ENCODE data around the gene MRPS27.

MRPS27 gene

DNA sequence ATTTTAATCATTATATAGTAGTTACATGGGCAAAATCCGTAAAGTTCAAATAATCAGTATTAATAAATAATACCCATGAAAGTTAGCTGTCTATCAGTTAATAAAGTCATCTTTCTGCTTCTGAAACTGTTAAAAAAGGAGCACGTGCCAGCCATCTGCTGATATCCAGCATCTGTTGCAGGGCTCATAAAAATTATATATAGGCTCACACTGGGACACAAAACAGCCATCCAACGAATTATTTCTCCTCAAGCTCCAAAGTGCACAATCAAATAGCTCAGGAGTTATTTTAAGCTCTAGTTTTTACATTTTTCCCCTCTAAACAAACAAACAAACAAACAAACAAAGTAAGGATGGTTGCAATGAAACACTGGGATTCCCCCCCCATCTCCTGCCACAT lies 48.3 kb downstream of the MRPS27 start:
- no peak for TF ChIP-seq MYC (IDR thresholded peaks at IDR 0.05; ENCODE audit: low read depth, low read length)
- TF ChIP-seq, protein P1, sequence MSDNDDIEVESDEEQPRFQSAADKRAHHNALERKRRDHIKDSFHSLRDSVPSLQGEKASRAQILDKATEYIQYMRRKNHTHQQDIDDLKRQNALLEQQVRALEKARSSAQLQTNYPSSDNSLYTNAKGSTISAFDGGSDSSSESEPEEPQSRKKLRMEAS (IDR thresholded peaks at IDR 0.05; ENCODE audit: low read depth, low read length), result no peak
- TF ChIP-seq, protein P2, sequence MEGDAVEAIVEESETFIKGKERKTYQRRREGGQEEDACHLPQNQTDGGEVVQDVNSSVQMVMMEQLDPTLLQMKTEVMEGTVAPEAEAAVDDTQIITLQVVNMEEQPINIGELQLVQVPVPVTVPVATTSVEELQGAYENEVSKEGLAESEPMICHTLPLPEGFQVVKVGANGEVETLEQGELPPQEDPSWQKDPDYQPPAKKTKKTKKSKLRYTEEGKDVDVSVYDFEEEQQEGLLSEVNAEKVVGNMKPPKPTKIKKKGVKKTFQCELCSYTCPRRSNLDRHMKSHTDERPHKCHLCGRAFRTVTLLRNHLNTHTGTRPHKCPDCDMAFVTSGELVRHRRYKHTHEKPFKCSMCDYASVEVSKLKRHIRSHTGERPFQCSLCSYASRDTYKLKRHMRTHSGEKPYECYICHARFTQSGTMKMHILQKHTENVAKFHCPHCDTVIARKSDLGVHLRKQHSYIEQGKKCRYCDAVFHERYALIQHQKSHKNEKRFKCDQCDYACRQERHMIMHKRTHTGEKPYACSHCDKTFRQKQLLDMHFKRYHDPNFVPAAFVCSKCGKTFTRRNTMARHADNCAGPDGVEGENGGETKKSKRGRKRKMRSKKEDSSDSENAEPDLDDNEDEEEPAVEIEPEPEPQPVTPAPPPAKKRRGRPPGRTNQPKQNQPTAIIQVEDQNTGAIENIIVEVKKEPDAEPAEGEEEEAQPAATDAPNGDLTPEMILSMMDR (IDR thresholded peaks at IDR 0.05; ENCODE audit: low read depth, low read length), result no peak
- TF ChIP-seq POLR2A (IDR thresholded peaks at IDR 0.05; ENCODE audit: extremely low read depth, insufficient read length), result no peak
- no peak for DNase-seq (ENCODE audit: low read depth)
- H3K4me3 ChIP-seq (ENCODE audit: low read depth, low read length), result no peak overlapping the region

DNA sequence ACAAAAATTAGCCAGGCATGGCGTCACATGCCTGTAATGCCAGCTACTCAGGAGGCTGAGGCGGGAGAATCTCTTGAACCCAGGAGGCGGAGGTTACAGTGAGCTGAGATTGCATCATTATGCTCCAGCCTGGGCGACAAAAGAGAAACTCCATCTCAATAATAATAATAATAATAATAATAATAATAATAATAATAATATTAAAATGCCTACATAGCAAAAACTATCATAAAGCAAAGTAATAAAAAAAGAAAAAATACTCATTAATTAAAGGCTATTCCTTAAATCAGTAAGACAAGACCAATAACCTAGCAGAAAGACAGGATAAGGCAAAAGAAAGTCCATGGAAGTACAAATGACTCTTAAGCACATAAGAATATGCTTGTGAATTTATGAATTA lies 50.0 kb downstream of the MRPS27 start:
- no peak for TF ChIP-seq POLR2A (IDR thresholded peaks at IDR 0.05; ENCODE audit: extremely low read depth, insufficient read length)
- TF ChIP-seq, protein P2 (IDR thresholded peaks at IDR 0.05; ENCODE audit: low read depth, low read length), result no peak
- no peak for TF ChIP-seq MYC (IDR thresholded peaks at IDR 0.05; ENCODE audit: low read depth, low read length)
- TF ChIP-seq, protein P1 (IDR thresholded peaks at IDR 0.05; ENCODE audit: low read depth, low read length), result no peak
- H3K4me3 ChIP-seq (ENCODE audit: low read depth, low read length), result no peak overlapping the region
- no peak for DNase-seq (ENCODE audit: low read depth)

DNA sequence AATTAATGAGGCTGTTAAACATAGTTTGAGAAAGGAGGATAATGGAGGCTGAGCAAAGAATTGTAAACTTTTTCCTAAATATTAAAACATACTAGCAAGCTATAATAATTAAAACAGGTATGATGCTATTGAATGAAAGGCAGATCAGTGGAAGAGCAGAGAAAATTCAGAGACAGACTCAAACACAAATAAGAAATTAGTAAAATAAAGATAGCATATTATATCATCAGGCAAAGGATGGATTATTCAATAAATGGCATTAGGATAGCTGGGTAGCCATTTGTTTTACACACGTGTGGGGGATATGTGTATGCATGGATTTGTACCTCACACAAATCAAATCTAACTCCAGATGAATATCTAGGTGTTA lies 50.6 kb downstream of the MRPS27 start:
- no peak for DNase-seq (ENCODE audit: low read depth)
- TF ChIP-seq, protein P1 (IDR thresholded peaks at IDR 0.05; ENCODE audit: low read depth, low read length), result no peak
- TF ChIP-seq, protein P2 (IDR thresholded peaks at IDR 0.05; ENCODE audit: low read depth, low read length), result no peak
- TF ChIP-seq MYC (IDR thresholded peaks at IDR 0.05; ENCODE audit: low read depth, low read length) (no peak), POLR2A (IDR thresholded peaks at IDR 0.05; ENCODE audit: extremely low read depth, insufficient read length) (no peak)
- no peak overlapping the region for H3K4me3 ChIP-seq (ENCODE audit: low read depth, low read length)

DNA sequence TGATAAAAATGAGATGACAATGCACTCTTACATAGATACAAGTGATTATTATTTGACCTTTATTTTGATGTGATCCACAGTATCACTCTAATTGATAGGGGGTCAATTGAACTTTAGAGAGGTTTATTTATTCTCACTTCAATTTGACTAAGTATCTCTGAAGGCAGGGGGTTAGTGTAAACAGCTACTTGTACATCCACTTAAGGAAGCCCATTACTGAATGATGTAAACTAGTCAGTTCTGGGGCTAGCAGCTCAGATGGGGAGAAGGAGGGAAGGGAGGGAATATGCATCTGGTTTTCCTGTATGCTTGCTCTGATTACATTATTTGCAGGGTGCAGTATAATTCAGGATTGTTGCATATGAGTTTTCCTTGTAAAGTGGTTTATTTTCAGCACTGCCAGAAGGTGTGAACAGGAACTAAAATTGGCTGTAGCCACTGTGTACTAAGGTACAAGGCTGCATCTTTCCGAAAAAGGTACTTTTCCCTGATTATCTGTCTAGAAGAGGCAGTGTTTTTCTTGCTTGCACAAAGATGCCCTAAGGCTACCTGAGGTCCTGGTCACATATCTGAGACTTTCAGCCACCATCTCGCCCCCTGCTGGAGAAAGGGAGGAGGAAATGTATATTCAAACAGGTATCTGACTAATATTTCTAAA lies 51.2 kb downstream of the MRPS27 start:
- TF ChIP-seq POLR2A (IDR thresholded peaks at IDR 0.05; ENCODE audit: extremely low read depth, insufficient read length) (no peak), MYC (IDR thresholded peaks at IDR 0.05; ENCODE audit: low read depth, low read length) (no peak)
- TF ChIP-seq, protein P1 (IDR thresholded peaks at IDR 0.05; ENCODE audit: low read depth, low read length), result no peak
- TF ChIP-seq, protein P2 (IDR thresholded peaks at IDR 0.05; ENCODE audit: low read depth, low read length), result peak; percentile 67
- peak; percentile 54 for DNase-seq (ENCODE audit: low read depth)
- no peak overlapping the region for H3K4me3 ChIP-seq (ENCODE audit: low read depth, low read length)

DNA sequence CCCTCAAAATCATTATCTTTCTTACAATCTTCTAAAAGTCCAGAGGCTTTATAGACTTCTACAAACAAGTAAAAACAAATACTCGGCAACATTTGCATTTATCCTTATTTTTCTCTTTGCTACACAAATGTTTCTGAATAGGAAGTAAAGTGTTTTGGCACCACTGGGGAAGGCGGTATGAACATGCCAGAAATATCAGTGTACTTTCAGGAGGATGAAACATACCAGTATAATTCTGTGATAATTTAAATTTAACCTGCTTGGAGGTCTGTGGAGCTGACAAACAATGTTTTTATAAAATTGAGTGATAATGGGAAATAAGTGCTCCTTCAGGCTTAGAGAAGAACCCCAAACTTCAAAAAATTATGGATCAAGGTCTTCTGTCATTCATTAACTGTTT lies 51.8 kb downstream of the MRPS27 start:
- no peak overlapping the region for H3K4me3 ChIP-seq (ENCODE audit: low read depth, low read length)
- DNase-seq (ENCODE audit: low read depth), result no peak
- TF ChIP-seq, protein P1 (IDR thresholded peaks at IDR 0.05; ENCODE audit: low read depth, low read length), result no peak
- TF ChIP-seq MYC (IDR thresholded peaks at IDR 0.05; ENCODE audit: low read depth, low read length) (no peak), POLR2A (IDR thresholded peaks at IDR 0.05; ENCODE audit: extremely low read depth, insufficient read length) (no peak)
- TF ChIP-seq, protein P2 (IDR thresholded peaks at IDR 0.05; ENCODE audit: low read depth, low read length), result no peak
